Brain pericyte (primary cell): ENCODE measurements around the gene ADAM22.
A peak's percentile ranks its signal among the peaks of the same experiment; 100 is the strongest.

ENCODE experiments used
- DNase-seq: peaks from one replicate; pipeline ENCODE4 v3.0.0-alpha.2; 2012; ENCODE audit warnings: low read depth, low spot score

The ADAM22 gene

GRCh38 chr7:87948371-87948770 lies 14.3 kb downstream of the ADAM22 start:
- no peak for DNase-seq

- no peak for DNase-seq
Observed at GRCh38 chr7:87959336-87959735, 25.3 kb downstream of the ADAM22 start.

GRCh38 chr7:87960239-87960638 lies 26.2 kb downstream of the ADAM22 start:
- no peak for DNase-seq

DNA sequence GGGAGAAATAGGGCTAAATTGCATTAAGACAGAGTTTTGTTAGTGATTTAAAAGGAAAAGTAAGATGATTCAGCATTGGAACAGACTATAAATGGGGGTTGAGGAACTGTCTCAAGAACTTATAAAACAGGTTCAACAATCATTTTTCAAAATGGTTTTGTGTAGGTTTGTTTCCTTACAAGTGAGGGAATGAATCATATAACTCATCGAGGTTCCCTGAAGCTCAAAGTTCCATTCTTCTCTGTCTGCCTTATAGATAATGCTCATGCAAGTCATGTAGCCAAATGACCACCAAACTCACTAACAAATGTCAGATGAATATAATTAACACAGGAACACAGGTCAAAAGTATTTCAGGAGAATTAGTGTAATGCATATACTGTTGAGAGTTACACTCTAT lies 27.7 kb downstream of the ADAM22 start:
- DNase-seq: no peak

- no peak for DNase-seq
Observed at GRCh38 chr7:87966271-87966670, 32.2 kb downstream of the ADAM22 start.

- no peak for DNase-seq
Observed at GRCh38 chr7:87968021-87968420, 34.0 kb downstream of the ADAM22 start.

- DNase-seq: no peak
Observed at GRCh38 chr7:87982116-87982515, 48.1 kb downstream of the ADAM22 start.

GRCh38 chr7:87984088-87984487 lies 50.0 kb downstream of the ADAM22 start:
- no peak for DNase-seq

- DNase-seq: no peak
Observed at GRCh38 chr7:87993269-87993668, 59.2 kb downstream of the ADAM22 start.

DNA sequence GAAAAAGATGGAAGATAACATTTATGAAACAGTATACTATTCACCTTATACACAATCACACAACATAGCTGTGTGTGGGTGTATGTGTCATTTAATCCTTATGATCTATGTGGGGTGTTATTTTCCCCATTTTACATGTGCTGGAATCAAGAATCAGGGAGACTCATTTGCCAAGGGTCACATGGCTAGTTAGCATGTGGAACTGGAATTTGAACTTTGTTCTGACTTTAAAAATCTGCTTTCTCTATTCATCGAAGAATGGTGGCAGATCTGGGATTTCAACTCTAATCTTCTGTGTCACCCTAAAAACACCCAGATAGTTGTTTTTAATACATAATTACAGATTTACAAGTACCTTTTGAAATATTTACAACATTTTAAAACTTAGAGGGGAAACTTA lies 65.2 kb downstream of the ADAM22 start:
- no peak for DNase-seq

DNA sequence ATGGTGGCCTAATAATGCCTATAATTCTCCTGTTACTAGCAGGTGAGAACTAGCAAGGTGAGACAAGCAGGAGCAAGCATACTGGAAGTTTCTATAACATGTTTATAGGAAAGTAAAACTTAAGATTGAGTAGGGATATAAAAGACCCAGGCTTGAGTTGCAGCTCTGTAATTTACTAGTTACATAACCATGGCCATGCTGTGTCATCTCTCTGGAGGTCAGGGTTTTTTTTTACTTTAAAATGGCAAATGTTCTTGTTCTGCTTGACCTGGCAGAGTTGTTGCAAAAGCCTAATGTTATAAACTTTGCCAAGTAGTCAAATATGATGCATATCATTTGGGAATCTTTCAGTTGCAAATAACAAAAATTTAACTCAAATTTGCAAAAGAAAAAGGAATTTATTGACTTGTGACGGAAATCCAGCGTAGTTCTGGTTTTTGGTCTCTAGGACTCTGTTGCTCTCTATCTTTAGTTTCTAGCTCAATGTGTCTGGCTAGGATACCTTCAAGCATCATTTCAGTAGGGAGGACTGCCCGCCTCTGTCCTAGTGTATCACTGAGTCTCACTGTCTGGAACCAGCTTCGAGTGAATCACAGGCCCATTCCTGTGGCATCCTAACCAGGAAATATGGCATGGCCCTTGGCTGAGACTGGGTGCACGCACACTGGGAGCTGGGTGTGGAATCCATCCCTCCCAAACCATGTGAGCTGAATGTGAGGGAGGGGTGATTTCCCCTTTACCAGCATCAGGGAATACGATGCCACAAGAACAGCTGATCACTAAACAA lies 67.9 kb downstream of the ADAM22 start:
- no peak for DNase-seq

DNA sequence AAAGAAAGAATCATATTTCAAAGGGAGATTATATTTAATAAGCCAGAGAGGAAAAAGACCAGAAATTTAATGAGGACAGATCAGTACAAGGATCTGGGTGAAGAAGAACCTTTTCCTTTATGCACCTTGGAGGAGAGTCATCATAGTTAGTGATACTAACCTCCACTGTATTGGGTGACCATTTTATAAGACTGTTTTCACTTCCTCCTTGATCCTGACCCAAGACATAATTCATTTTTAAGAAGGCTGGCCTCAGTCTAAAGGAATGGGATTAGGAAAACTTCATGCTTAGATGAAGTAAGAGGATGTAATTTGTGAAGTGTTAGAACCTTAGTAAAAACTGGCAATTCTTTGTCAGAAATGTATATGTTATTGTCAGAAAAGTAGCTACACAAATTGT lies 68.6 kb downstream of the ADAM22 start:
- DNase-seq: no peak

DNA sequence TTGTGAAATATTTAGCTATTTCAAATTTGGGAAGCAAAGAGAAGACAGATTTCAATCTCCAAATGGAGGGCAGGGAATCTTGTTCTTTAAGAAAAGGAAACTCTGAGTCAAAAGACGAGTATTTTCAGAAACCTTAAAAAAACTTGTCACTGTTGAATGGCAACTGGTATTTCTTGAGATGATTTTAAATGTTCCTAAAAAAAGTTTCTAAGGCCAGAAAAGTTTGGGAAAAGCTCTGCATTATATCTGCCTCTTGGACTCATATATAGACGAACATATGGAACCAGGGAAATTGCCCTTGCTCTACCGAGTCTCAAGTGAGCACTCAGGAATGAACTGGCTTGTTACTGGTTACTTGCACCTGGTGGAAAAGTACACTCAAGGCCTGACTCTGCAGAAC lies 69.5 kb downstream of the ADAM22 start:
- DNase-seq: no peak

GRCh38 chr7:88005191-88005590 lies 71.1 kb downstream of the ADAM22 start:
- DNase-seq: no peak

GRCh38 chr7:88009651-88010050 lies 75.6 kb downstream of the ADAM22 start:
- peak; percentile 31 for DNase-seq

- no peak for DNase-seq
Observed at GRCh38 chr7:88012086-88012485, 78.0 kb downstream of the ADAM22 start.

GRCh38 chr7:88013981-88014380 lies 79.9 kb downstream of the ADAM22 start:
- DNase-seq: no peak

DNA sequence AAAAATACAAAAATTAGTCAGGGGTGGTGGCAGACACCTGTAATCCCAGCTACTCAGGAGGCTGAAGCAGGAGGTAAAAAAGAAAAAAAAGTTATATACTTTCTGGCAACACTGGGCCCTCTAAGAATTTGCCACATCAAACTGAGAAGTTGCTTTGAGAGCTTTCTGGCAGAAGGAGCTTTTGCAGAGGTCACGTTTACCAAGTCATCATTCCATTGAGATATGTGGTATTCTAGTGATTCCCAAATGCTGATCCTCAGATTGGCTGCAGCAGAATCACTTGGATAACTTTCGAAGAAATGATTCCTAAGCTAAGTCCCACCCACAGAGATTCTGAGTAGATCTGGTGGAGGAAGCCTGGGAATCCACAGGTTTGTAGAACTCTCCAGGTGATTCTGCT lies 80.5 kb downstream of the ADAM22 start:
- DNase-seq: no peak

DNA sequence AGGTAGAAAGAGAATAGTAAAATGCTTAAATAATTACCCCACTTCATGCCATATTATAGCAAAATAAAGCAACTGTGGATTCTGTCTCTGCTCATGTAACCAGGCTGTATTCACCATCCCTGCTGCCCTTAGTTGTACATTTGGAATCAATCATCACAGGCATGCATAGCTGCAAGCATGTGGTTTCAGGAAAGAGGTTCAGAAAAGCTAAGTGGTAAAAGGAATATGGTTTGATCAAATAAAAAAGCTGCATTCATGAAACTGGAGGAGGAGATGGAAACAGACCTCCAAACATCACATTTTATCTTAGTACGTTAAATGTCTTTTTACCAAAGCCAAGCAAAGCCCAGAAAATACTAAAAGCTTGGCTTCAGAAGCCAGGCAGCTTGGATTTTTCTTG lies 81.3 kb downstream of the ADAM22 start:
- DNase-seq: no peak

- no peak for DNase-seq
Observed at GRCh38 chr7:88018501-88018900, 84.5 kb downstream of the ADAM22 start.

- DNase-seq: no peak
Observed at GRCh38 chr7:88020953-88021665, 87.1 kb downstream of the ADAM22 start.

DNA sequence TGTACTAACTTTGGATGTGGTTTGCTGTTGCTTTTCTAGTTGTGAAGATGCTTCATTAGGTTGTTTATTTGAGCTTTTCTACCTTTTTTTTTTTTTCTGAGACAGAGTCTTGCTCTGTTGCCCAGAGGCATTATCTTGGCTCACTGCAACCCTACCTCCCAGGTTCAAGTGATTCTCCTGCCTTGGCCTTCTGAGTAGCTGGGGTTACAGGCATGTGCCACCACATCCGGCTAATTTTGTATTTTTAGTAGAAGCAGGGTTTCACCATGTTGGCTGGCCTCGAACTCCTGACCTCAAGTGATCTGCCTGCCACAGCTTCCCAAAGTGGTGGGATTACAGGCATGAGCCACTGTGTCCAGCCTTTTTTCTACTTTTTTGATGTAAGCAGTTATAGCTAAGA lies 93.7 kb downstream of the ADAM22 start:
- DNase-seq: no peak

- no peak for DNase-seq
Observed at GRCh38 chr7:88034083-88034695, 100.1 kb downstream of the ADAM22 start.
